Superior temporal gyrus (tissue), 1 donor: ENCODE data around the gene ZC3HAV1.
"Not testable (repeated sequence)": the region's sequence is repeated elsewhere in the genome, so short reads cannot be mapped to it uniquely, and the experiment has no call there.

Experiments
- DNase-seq: peaks from one replicate; pipeline ENCODE4 v3.0.0-alpha.2; 2016; ENCODE audit errors: extremely low spot score

ZC3HAV1 gene

DNA sequence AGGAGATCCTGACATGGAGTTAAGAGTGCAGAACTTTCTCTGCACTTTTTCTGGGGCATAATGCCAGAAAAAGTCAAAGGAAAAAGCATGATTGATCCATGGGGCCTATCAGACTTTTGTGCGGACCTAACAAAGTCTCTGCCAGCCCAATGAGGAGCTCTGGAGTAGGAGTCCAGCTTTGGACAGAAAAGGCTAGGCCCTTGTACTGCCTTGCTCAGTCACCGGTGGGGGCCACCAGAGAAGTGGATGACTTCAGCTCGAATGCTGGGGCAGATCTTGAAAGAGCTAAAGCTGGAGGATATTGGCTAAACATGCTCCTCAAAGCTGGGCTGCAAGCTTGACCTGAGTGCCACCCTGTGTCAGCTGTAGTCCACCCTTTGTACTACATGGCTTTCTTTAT is 2.8 kb upstream of the ZC3HAV1 start:
- no peak for DNase-seq

DNA sequence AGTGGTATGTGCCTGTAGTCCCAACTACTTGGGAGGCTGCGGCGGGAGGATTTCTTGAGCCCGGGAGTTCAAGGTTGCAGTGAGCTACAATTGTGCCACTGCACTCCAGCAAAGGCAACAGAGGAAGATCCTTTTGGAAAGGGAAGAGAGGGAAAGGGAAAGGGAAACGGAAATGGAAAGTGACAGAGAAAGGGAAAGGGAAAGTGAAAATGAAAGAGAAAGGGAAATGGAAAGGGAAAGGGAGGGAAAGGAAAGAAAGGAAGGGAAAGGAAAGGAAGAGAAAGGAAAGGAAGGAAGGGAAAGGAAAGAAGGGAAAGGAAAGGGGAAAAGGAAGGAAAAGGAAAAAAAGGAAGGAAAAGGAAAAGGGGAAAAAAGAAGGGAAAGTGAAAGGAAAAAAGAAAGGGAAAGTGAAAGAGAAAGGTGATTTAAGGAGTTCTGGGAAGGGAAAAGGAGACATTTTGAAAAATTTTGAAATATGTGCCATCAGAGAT is 2.3 kb upstream of the ZC3HAV1 start:
- no peak for DNase-seq

DNA sequence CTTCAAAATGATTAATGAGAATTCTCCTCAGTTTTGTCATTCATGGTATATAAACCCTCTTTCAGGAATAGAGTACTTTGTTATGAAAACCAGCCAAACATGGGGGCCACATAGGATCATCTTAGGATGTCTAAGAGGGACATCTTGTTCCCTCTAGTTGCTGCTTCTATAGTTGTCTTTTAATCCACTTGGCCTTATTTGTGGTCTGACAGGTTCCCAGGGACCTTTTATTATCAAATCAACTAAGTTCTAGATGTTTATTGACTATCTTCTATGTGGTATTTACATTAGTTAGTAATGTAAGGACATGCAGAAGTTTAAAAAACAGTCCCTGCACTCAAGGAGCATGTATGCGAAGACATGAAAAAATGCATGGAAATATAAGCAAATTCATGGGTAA is 1.6 kb upstream of the ZC3HAV1 start:
- no peak for DNase-seq

DNA sequence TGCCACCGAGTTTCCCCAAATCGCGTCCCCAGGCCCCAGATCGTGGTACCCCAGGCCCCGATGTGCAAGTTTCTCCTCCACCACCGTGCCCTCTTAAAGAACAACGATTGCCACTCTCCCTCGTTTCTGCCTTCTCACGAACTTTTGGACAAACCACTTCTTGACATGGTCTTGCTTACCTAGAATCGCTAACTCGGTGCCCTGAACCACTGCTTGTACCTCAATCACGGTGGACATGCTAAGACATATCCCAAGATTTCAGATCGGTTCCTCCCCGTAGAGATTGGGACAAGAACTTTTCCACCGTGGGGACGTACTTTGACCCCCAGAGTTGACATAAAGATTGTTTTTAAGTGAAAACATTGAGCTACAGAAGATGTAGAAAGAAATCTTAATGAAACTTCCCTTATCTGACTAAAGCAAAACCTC is 477 bp upstream of the ZC3HAV1 start:
- DNase-seq, result no peak

DNA sequence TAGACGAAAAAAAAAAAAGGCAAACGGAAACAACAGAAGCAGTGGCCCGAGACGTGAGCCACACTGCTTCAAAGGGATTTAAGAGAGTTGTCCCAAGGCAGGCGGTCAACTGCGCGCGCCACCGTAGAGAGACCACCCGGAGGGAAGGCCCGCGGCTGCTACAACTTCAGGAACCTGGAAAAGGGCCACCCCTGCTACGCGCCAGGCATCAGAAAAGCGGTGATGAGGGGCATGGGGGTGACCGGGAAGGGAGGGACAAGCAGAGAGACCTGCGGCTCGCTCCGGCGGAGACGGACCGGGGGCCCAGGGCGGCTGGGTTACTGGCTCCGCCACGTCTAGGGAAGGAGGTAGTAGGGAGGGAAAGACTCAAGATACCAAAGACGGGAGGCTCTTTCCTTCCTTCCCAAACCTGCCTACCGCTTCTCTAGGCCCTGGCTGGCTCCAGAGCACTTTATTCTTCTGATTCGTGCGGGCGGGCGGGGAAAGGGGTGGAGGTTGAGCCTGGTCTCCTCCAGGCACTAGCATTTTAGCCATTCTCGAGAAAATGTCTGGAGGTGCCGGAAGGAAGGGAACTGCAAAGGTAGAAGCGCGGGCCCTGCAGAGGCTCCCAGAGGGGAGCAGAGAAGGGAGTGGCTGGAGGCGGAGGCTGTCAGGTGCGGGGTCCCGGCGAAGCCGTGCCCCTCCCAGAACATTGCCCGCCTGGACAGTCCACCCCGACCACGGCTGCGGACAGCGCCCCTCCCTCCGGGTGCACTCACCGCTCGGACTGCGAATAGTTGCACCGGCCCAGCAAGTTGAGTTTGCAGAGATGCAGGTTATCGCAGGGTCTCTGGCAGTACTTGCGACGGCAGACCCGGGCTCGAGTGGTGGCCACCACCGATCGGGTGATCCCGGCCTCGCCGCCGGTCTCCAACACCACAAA is 993 bp downstream of the ZC3HAV1 start:
- no peak for DNase-seq

DNA sequence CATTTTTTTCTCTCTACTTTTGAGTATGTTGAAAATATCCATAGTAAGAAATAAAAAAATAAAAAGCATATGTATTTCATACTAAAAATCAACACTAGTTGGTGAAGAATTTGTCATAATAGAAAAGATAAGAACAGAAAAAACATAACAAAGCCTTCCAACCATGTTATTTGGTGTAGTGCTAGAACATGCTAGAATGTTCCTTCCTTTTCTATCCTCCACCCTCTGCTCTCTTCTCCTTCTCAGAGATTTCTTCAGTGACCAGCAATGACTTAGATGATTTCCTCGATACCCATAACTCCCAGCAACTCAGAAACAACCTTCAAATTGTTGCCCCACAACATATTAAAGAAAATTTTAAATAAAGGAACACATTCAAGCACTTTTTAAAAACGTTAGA is 2.6 kb downstream of the ZC3HAV1 start:
- no peak for DNase-seq

DNA sequence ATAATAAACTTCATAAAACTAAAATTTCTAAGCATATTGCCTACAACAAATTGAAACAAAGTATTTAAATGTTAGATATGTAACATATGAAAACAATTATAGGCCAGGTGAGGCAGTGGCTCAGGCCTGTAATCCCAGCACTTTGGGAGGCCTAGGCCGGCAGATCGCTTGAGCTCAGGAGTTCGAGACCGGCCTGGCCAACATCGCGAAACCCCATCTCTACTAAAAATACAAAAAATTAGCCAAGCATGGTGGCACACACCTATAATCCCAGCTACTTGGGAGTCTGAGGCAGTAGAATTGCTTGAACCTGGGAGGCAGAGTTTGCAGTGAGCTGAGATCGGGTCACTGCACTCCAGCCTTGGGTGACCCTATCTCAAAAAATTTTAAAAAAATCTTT is 3.3 kb downstream of the ZC3HAV1 start:
- DNase-seq, result not testable (repeated sequence)

DNA sequence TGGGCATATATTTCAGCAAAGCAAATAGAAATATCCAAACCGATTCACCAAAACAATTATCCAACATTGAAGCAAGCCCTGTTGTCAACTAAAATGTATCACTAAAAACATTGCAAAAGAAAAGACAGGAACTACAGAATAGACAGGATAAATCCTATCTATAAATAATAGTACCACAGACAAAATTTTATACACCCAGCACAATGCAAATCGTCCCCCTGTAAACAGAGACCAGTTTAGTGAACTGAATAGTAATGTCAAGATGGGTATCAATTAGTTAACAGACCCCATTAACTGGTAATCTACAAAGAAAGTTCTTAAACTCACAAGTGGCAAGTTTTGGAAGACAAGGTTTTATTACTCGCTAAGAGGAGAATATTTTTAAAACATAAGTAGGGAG is 4.0 kb downstream of the ZC3HAV1 start:
- DNase-seq, result no peak

DNA sequence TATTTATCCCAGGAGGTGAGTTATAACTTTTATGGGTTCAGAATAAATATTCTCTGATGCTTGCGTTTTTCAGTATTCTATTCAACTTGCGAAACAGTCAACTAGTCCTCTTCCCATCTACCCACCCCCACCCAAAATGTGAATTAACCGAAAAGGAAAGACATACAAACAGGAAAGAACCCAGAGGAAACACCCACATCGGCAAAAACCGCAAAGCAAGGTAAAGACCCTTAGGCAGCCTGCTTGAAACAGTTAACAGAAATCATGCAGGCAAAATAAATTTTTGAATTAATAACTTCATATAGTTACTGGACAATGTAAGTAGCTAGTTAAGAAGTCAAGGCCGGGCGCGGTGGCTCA is 5.4 kb downstream of the ZC3HAV1 start:
- no peak for DNase-seq

DNA sequence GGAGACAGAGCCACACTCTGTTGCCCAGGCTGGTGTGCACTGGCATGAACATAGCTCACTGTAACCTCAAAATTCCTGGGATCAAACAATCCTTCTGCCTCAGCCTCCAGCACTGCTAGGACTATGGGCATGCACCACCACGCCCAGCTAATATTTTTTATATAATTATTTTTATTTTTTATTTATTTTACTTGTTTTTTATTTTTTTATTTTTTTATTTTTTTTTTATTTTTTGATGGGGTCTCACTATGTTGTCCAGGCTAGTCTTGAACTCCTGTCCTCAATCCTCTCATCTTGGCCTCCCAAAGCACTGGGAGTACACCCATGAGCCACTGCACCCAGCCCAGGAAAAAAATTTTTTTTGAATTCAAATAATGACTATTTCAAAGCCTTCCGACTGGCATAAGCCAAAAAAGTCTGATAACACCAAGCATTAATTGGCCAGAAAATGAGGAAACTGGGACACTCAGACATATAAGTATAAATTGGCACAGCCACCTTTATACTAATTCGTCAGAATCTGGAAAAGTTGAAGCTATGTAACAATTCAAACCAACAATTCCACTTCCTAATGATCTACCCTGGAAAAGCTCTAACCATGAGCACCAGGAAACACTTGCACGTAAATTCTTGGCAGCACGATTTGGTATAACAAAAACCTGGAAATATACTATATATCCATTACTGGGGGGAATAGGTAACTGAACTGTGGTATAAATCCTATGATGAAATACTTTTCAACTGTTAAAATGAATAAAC is 6.3 kb downstream of the ZC3HAV1 start:
- no peak for DNase-seq

DNA sequence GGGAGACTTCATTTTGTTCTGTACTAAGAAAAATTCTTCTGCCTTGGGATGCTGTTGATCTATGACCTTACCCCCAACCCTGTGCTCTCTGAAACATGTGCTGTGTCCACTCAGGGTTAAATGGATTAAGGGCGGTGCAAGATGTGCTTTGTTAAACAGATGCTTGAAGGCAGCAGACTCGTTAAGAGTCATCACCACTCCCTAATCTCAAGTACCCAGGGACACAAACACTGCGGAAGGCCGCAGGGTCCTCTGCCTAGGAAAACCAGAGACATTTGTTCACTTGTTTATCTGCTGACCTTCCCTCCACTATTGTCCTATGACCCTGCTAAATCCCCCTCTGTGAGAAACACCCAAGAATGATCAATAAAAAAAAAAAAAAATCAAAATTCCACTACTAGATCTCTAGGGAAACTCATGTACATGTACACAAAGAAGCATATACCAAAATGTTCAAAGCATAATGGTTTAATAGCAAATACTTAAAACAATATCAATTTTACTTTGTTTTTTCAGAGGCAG is 7.8 kb downstream of the ZC3HAV1 start:
- not testable (repeated sequence) for DNase-seq

DNA sequence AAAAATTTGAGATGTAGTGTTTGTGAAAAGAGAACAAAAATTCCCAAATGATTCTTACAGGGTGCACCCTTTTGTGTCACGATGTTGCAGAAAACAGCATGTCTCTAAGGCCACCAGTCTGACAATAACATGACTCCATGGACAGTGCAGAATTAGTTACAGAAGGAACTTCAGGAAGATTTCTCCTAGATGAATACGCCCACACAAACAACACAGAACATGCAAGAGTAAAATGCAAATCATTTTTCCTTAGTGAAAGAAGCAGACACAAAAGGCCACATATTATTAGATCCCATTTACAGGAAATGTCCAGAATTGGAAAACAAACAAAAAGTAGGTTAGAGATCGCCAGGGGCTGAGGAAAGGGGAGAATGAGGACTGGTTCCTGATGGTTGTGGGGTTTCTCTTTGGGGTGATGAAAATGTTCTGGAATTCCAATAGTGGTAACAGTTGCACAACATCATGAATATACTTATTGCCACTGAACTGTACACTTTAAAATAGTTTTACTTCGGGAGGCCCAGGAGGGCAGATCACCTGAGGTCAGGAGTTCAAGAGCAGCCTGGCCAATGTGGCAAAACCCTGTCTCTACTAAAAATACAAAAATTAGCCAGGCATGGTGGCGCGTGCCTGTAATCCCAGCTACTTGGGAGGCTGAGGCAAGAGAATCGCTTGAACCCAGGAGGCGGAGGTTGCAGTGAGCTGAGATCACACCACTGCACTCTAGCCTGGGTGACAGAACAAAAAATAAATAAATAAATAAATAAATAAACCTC is 10.2 kb downstream of the ZC3HAV1 start:
- DNase-seq, result no peak

DNA sequence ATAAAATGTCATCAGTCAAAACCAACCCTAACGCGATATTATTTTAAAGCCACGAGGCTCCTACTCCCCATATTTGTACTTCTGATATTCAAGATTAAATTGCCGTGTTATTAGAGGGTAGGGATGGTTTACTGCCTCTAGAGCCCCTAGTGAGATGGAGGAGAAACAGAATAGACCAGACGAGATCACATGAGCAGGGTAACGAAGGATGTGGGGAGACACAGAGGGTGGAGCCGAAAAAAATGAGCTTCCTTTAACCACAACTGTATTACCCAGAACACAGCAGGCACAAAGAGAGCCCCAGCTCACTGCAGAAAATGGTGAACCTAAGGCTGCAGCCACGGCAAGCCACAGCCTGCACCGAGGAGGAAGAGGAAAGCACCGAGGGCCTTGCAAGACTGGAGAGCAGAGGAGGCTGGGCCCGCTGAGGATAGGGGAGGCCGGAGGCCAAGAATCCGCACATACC is 14.3 kb downstream of the ZC3HAV1 start:
- no peak for DNase-seq

DNA sequence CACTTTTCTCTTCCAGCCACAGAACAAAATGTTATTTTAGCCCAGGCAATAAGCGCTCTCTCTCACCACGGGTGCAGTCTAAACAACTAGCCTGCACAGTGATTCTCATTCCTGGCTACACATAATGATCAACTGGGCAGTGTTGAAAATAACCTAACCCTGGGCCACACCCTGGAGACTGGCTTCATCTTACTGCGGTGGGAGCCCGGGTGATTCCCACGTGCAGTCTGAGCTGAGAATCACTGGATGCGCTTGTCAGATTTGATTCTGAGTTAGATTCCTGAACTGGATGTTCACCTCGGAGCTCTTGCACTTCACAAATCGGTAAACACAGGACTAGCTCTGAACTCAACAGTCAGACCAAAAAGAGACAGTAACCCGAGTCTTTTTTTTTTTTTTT is 14.9 kb downstream of the ZC3HAV1 start:
- no peak for DNase-seq

DNA sequence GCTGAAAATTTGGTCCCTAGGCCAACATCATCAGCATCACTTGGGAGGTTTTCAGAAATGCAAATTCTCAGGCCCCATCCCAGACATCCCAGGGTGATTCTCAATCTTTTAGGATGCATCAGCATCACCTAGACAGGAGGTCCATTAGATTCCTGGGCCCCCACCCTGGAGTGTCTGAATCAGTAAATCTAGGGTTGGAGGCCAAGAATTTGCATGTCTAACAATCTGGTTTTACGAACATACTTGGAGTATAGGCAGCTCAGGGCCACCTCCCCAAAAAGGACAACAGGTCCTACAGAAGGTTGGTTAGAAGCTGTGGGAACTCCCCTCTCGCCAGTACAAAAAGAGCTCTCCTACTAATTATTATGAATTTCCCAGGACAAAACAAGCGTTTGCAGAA is 15.5 kb downstream of the ZC3HAV1 start:
- DNase-seq, result no peak

DNA sequence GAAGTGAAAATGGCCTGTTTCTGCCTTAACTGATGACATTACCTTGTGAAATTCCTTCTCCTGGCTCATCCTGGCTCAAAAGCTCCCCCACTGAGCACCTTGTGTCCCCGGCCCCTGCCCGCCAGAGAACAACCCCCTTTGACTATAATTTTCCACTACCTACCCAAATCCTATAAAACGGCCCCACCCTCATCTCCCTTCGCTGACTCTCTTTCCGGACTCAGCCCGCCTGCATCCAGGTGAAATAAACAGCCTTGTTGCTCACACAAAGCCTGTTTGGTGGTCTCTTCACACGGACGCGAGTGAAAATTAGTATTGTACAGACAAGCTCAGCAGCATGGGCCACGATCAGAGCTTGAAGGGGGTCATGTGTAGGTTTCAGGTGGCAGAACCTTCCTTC is 16.0 kb downstream of the ZC3HAV1 start:
- DNase-seq, result not testable (repeated sequence)

DNA sequence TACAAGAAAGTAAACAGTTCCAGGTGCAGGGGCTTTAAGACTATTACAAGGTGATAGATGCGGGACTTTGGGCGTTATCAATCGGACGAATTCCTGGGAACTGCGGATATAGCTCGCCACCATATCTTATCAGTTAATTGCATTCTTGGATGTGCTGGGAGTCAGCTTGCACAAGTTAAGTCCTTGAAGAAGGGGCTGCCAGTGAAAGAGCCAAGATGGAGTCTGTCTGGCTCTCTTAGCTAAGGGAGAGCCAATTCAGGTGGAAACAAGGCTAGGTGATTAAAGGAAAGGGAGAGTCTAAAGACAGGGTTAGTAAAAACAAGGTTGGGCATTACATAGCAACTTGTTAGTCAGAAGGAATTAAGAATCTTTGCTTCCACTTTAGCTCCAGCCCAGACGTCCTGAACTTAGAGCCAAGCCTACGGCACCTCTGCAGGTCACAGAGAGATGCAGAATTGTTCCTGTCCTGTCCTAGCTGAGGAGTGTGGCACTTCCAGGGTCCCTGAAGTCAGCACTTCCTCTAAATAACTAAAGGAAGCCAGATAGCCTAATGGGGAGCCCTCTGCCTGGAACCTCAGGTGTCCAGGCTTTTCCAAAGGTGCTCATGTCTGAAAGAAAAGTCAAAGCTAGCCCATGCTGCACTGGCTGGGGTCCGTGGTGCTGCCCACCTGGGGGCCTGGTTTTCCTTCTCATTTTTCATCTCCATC is 17.3 kb downstream of the ZC3HAV1 start:
- DNase-seq, result no peak

DNA sequence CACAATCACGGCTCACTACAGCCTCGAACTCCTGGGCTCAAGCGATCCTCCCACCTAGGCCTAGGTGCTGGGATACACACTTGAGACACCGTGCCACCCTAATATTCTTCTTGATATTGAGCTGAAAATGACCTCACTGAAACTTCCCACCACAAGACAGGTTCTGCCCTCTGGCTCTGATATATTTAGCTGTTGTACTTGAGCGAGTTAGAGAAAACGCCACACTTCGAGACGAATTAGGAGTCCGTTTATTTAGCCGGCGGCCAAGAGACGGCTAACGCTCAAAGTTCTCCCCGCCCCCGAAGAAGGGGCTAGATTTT is 17.9 kb downstream of the ZC3HAV1 start:
- DNase-seq, result no peak

DNA sequence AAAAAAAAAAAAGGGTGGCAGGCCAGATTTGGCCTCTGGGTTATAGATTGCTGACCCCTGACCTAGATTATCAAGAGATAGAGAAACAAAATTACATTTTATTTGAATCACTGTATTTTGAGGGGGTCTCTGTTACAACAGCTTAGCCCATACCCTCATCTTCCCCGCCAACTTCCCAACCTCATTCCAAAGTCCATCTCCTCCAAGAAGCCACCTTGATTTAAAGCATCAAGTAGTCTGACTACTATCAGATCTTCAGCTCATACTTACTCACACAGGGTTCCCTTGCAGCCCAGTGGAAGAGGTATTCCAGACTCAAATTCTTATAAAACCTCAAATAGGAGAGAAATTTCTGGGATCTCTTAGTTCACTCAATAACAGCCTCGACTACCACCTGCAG is 20.4 kb downstream of the ZC3HAV1 start:
- DNase-seq, result no peak

DNA sequence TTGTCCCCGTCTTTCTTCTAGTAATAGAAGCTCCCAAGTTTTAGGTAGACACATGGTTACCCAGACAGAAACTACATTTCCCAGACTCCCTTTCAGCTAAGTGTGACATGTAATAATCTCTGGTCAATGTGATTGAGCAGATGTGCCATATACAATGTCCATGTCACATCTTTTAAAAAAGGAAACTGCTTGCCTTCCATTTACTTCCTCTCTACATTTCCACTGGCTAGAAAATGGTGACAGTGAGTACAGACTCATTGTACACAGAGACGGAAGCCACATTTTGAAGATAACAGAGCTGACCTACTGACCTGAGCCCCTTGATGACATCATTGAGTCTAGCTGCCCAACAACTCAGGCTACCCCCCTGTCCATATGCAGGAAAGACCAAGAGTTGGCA is 21.3 kb downstream of the ZC3HAV1 start:
- no peak for DNase-seq

DNA sequence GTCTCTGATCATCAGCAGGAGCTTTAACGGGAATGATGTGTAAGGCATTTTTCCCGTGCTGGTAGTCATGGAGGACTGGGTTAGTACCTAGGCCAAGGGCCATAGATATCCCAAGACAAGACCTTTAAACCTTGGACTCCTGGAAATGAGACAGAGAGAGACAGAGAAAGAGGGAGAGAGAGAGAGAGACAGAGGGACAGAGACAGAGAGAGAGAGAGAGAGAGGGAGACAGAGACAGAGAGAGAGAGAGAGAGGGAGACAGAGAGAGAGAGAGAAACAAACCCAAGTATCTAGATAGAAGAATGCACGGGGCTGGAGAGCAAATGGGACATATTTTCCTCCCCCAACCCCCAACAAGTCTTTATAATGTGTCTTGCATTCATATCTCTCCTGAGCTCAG is 22.3 kb downstream of the ZC3HAV1 start:
- no peak for DNase-seq
